Stimulated activated CD4-positive, alpha-beta T cell treated with anti-CD3 and anti-CD28 coated beads, Interleukin-12 subunit alpha, Interleukin-12 subunit beta, amount 100 ng/mL, for 24 hours (primary cell): ENCODE results near the gene GPRC5C.

Experiments
- DNase-seq, 2 experiments: peaks; one replicate each; pipeline ENCODE4 v3.0.0-alpha.2; 2020; ENCODE audit warnings: low read depth in 2 of 2

GPRC5C gene

GRCh38 chr17:74407384-74407783, 24.5 kb upstream of the GPRC5C start:
- no peak for DNase-seq

- DNase-seq: no peak
Observed at GRCh38 chr17:74408262-74408661, 23.6 kb upstream of the GPRC5C start.

- DNase-seq: no peak
Observed at GRCh38 chr17:74408815-74409214, 23.1 kb upstream of the GPRC5C start.

GRCh38 chr17:74410001-74410443, 21.9 kb upstream of the GPRC5C start:
- DNase-seq: no peak

GRCh38 chr17:74412581-74412980, 19.3 kb upstream of the GPRC5C start:
- no peak for DNase-seq

GRCh38 chr17:74413491-74413890, 18.4 kb upstream of the GPRC5C start:
- DNase-seq: no peak

- no peak for DNase-seq
Observed at GRCh38 chr17:74414510-74414909, 17.4 kb upstream of the GPRC5C start.

- no peak for DNase-seq
Observed at GRCh38 chr17:74415608-74416396, 16.1 kb upstream of the GPRC5C start.

- no peak for DNase-seq
Observed at GRCh38 chr17:74417178-74418045, 14.5 kb upstream of the GPRC5C start.

- DNase-seq: no peak
Observed at GRCh38 chr17:74419928-74420411, 11.9 kb upstream of the GPRC5C start.

- DNase-seq: no peak
Observed at GRCh38 chr17:74424117-74424516, 7.8 kb upstream of the GPRC5C start.

GRCh38 chr17:74424657-74425056, 7.2 kb upstream of the GPRC5C start:
- no peak for DNase-seq

- no peak for DNase-seq
Observed at GRCh38 chr17:74426551-74427047, 5.3 kb upstream of the GPRC5C start.

- no peak for DNase-seq
Observed at GRCh38 chr17:74427048-74427762, 4.7 kb upstream of the GPRC5C start.

- no peak for DNase-seq
Observed at GRCh38 chr17:74427763-74428153, 4.1 kb upstream of the GPRC5C start.

GRCh38 chr17:74429604-74430384, 2.1 kb upstream of the GPRC5C start:
- DNase-seq: no peak

GRCh38 chr17:74430385-74430705, 1.5 kb upstream of the GPRC5C start:
- no peak for DNase-seq

GRCh38 chr17:74430706-74431567, 951 bp upstream of the GPRC5C start:
- DNase-seq: peak in 1 of 2 experiments; percentile 11

- DNase-seq: no peak
Observed at GRCh38 chr17:74432424-74432690, 469 bp downstream of the GPRC5C start.

- DNase-seq: no peak
Observed at GRCh38 chr17:74432766-74433391, 991 bp downstream of the GPRC5C start.
